Measurements from ENCODE around the gene GPANK1.

The GPANK1 gene

DNA sequence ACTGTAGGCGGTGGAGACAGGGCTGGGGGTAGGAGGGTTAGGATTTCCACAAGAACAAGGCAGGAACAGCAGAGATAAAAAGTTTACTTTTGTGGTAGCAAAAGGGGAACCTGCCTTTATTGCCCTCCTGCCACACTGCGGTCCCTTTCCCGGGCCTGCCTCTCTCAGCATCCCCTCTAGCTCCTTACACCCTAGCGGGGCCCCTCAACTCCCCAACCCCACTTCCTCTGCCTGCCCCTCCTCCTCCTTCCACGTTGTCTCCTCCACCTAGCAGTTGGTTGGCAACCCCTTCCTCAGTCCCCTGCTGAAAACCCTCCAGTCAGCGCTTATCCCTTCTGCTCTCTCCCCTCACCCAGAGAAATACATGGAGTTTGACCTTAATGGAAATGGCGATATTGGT, 49.0 kb downstream of the GPANK1 start:
- H3K9ac ChIP-seq (ENCODE audit: low read depth, low read length) = no peak overlapping the region
- peaks cover 22% of the 10 kb centered on the region; the same call in 1 of the 2 replicates for H3K4me1 ChIP-seq (ENCODE audit: insufficient read depth, low read length)
- H3K36me3 ChIP-seq (ENCODE audit: insufficient read depth, low read length) = no peaks in the 10 kb centered on the region

DNA sequence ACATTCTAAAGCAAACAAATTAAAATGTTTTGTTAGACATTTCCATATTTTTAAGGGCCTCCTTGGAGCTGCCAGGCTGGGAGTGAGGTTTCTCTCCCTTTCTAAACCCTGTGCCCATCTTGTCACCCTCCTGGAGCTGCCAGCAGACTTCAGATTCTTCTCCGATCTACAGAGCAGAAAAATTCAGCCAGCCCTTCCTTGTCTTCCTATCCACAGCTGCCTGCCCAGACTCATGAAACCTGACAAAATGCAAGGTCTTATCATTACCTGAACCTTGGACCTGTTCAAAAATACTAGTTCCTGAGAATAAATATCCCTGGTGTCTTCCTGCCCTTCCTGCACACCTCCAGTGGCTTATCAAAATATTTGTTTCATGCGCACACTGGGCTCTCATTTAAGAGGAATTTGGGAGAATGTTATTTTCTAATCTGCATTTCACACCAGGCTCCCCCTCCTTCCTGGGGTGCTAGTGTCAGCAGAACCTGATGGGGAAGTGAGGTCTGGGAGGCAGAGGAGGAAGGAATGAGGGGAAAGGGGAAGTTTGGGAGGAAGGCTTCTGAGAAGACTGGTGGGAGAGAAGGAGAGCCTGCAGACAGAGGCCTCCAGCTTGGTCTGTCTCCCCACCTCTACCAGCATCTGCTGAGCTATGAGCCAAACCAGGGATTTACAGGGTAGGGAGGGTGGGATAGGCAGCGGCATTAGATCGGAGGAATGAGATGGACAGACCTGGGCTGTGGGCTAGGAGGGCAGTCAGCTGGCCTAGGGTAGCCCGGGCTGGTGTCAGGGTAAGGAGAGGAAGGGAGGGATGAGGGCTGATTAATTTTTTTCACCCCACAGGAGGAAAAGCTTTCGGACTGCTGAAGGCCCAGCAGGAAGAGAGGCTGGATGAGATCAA, 49.9 kb downstream of the GPANK1 start, which contains the start of gene AIF1:
Gene AIF1, plus strand, starts transcription at position 551 of the 895 bp plus-strand sequence. Its CDS starts 96 bp downstream, at position 647.
- Histone ChIP-seq H3K9ac (ENCODE audit: low read depth, low read length) (no peak within 1 kb of the TSS), H3K4me1 (ENCODE audit: insufficient read depth, low read length) (peaks cover 22% of the 10 kb centered on the region; the same call in 1 of the 2 replicates), H3K9me3 (ENCODE audit: control insufficient read depth, insufficient read depth, low read length) (no peaks in the 10 kb centered on the region), H3K36me3 (ENCODE audit: insufficient read depth, low read length) (no peaks in the 10 kb centered on the region)

More for the DNA sequence above, 49.0 kb downstream of the GPANK1 start:
- no peaks in the 10 kb centered on the region for H3K9me3 ChIP-seq (ENCODE audit: control insufficient read depth, insufficient read depth, low read length)

DNA sequence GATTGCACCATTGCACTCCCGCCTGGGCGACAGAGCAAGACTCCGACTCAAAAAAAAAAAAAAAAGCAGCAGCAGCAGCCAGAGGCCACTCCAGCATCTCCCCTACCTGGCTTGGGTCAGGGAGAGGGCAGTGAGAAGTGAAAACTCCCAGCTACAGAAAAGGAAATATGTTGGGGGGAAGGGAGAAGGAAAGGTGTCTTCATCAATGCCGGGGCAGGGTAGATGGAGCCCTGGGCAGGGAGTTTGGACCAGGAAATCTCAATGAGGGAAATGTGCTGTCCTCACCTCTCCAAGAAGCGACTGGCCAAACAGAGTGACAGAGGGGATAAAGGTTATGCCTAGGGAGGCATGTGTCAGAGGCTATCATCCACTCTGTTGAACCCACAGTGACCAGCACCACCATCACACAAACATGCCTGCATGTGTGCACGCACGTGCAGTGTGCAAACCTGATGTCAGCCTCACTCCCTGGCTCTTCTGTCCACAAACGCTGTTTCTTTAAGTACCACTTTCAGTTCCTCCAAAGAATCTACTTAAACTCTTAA, 50.6 kb downstream of the GPANK1 start:
- H3K4me1 ChIP-seq (ENCODE audit: insufficient read depth, low read length) = peaks cover 25% of the 10 kb centered on the region; the same call in 1 of the 2 replicates
- no peak overlapping the region for H3K9ac ChIP-seq (ENCODE audit: low read depth, low read length)
- H3K9me3 ChIP-seq (ENCODE audit: control insufficient read depth, insufficient read depth, low read length) = no peaks in the 10 kb centered on the region
- H3K36me3 ChIP-seq (ENCODE audit: insufficient read depth, low read length) = no peaks in the 10 kb centered on the region

Data from ES-I3 (cell line).